Raji (cell line): ENCODE data around the gene FZR1.

ENCODE experiments used
- POLR2A ChIP-seq: IDR thresholded peaks from 2 replicates; pipeline ENCODE4 v1.6.1; 2011; ENCODE audit warnings: low read depth, low read length, control low read depth; ENCODE audit not compliant: insufficient read depth

The FZR1 gene

DNA sequence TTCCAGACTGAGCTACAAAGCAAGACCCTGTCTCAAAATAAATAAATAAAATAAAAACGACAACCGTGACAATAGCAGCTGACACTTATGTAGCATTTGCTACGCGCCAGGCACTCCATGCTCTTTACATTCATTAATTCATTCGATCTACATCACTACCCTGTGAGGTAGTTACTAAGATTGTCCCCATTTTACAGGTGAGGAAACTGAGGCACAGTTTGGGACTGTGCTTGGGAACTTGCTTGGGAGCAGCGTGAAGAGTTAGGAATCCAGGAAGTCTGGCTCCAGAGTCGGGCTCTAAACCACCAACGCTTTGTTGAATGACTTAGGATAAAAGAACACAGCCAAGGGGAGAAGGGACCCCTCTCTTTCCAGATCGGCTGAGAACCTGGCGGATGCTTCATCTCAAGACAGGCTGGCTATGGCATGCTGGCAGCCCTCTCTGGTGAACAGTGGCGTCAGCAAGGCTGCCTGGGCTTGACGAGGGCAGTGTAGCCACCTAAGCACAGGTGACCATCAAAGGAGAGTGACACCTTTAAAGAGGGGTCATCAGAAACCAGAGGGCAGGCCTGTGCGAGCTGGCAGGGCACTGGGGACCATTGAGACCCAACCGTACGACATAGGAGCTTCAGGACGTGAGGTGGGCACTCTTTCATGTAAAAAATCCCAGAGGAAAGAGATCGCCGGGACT lies 6.2 kb upstream of the FZR1 start:
- TF ChIP-seq POLR2A = no peak

DNA sequence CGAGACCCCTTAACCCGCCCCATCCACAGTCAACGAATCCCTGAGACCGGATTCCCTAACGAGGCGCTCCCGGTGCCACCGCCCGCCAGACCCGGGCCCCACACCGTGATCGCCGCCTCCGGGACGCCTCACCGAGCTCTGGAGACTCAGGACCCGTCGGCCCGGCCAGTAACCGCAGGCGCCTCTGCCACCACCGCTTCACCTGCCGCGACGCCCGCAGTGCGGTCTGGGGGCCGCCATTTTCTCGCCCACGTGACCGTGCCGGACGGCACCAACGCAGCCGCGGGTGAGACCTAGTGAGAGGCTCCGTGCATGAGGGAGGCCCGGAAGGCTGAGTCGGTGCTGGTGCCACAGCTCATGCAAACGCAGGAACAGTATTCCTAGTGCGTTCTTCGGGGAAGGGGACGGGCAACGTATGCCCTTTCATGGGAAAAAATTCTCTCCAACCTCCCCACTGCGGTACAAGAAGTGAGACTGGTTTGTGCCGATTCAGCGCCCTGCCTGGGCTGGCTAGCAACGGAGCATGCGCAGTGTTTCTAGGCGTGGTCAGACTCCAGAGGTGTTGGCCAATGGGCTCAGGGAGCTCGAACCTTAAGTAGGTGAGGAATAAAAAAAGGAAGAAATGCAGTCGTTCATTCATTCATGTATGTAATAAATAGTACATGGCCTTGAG lies 5.5 kb upstream of the FZR1 start, which contains the start of gene DOHH:
DOHH (minus strand) TSS at position 246 of the 673 bp plus-strand sequence. CDS start 3,860 bp downstream, outside the sequence.
- TF ChIP-seq POLR2A = peak; percentile 82

GRCh38 chr19:3501780-3502179 lies 4.3 kb upstream of the FZR1 start:
- TF ChIP-seq POLR2A = no peak

DNA sequence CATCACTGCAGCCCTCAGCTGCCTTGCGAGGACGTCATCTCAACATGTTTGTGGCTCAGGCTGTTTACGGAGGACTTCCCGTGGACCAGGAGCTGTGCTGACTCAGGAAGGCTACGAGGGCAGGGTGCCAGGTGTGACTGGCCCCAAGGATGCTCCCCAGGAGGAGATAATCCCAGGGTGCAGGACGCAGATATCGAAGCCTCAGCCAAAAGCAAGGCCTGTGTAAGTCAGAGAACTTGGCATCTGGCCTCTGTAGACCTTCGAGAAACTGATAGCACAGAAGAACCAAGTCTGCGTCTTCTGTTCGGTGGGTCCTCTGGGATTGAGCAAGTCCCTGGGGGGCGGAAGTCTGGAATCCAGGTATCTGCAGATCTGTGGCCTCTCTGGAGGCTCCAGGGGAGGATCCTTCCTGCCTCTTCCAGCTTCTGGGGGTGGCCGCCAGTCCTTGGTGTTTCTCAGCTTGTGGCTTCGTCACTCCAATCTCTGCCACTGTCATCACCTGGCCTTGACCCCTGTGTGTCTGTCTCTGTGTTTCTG lies 3.0 kb upstream of the FZR1 start:
- TF ChIP-seq POLR2A = no peak

DNA sequence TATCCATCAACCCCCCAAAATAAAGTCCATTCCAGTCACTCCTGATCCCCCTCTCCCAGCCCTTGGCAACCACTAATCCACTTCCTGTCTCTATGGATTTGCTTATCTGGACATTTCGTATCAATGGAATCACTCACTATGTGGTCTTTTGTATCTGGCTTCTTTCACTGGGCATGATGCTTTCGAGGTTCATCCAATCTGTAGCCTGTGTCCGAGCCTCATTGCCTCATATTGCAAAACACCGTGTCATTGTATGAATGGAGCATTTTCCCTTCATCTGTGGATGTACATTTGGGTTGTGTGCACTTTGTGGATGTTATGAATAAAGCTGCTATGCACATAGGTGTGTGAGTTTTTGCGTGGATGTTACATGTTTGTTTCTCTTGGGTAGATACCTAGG lies 1.4 kb upstream of the FZR1 start:
- no peak for TF ChIP-seq POLR2A

DNA sequence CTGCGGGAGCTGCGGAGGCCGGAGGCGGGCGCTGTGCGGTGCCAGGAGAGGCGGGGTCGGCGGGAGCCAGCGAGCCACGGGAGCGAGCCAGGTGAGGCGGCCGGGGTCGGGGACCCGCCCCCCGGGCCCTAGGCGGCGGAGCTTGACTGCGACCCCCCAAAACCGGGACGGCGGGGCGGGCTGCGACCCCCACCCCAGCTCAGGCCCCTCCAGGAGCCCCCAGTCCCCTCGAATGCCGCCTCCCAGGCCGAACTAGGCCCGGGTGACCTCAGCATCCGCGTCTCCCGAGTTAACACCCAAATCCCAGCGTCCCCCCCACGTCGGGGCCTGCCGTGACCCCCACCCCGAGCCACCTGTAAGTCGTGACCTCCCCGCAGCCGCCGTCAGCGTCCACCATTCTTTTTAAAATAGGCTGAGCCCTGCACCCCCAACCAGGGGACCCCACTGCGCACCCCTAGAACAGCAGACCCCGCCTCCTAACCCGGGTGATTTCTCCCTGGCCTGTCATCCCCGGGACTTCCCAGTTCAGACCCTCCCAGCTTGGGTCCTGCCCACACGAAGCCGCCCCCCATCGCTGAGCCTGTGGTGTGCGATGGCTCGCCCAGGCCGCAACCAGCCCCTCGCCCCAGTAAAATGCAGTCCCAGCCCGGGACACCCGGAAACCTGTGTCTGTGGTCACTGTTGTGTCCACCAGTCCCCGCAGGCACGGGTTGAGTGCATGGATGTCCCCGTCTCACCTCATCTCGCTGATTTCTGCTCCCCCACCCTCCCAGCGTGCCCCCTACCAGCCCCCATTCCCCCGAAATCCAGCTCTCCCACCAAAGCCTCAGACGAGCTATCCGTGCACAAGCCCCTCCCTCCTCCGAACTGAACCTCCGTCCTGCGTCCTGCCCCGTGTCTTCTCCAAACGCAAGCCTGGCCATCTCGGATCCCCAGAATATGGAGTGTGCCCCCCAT lies 551 bp downstream of the FZR1 start:
- TF ChIP-seq POLR2A = no peak

- TF ChIP-seq POLR2A = no peak
Measured at GRCh38 chr19:3507371-3508120, 1.4 kb downstream of the FZR1 start.

DNA sequence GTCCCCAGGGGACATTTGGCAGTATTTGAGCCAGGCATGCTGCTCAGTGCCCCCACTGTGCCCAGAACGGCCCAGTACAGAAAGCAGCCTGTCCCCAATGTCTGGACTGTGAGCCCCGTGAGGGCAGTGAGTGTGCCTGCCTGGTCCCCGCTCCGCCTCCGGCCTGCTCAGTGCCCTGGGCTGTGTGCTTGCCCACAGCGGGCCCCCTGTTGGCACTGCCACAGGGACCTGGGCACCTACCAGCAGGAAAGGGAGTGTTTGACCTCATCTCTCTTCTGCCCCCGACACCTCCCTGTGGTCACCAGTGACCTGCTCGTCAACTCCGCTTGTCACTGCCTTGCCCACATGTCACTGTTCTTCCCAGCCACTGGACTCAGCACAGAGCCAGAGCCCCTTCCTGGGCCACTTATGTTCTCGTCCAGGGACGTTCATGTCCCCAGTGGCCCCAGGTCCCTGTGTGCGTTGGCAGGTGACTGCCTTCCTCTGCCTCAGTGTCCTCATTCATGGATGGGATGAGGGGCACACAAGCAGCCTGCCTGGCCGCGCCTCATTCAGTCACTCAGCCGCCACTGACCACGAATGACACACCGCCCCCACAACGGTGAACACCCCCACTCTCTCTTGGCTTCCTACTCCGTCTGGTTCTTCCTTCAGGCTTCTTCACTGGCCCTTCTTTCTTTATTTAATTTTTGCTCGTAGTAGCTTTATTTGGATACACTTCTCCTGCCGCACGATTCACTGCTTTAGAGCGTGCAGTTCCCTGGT lies 2.8 kb downstream of the FZR1 start:
- TF ChIP-seq POLR2A = no peak

DNA sequence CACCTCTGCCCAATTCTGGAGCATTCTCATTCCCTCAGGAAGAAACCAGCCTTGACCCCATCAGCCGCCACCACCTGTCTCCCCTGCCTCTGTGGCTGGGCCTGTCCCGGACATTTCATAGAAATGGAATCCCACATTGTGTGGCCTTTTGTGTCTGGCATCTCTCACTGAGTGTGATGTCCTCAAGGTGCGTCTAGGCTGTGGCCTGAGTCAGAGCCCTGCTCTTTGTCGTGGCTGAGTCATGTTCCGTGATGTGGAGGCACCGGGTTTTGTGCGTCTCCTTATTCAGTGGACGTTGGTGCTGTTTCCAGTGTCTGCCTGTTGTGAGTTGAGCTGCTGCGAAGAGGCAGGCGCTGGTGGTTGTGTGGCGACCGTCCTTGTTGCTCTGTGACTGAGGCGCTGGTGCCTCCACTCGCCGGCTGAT lies 3.5 kb downstream of the FZR1 start:
- no peak for TF ChIP-seq POLR2A

DNA sequence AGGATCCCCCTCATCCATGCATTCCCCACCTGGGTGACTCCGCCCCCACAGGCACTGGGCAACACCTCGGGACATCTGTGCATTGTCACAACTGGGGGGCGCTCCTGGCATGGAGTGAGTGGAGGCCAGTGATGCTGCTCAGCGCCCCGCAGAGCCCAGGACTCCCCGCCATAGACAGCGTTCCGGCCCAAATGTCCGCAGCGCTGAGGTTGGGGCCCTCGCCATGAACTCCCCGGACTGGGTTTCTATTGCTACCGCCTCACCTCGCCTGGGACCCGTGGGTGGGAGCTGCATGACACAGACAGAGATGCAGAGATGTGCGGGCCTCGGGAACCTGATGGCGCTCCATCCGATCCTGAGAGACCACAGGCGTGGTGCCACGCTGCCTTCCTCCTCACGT lies 4.6 kb downstream of the FZR1 start:
- TF ChIP-seq POLR2A = no peak

GRCh38 chr19:3511506-3512251 lies 5.6 kb downstream of the FZR1 start:
- TF ChIP-seq POLR2A = no peak

- TF ChIP-seq POLR2A = no peak
Measured at GRCh38 chr19:3512562-3513228, 6.6 kb downstream of the FZR1 start.
